HCT116 (cell line): Measurements from ENCODE around the gene ERGIC3.

Experiments
- POLR2A ChIP-seq: IDR thresholded peaks from 2 replicates; pipeline ENCODE4 v1.7.0; 2011; ENCODE audit warnings: borderline replicate concordance; ENCODE audit not compliant: insufficient read depth, insufficient read length; ENCODE audit errors: extremely low read depth
- ZNF274 ChIP-seq: fragments of 200-500 bp; sonication (Bioruptor generic); IDR thresholded peaks from 2 replicates; pipeline ENCODE4 v1.6.1; 2014; ENCODE audit warnings: mild to moderate bottlenecking, low read depth, low read length, inconsistent platforms

DNA sequence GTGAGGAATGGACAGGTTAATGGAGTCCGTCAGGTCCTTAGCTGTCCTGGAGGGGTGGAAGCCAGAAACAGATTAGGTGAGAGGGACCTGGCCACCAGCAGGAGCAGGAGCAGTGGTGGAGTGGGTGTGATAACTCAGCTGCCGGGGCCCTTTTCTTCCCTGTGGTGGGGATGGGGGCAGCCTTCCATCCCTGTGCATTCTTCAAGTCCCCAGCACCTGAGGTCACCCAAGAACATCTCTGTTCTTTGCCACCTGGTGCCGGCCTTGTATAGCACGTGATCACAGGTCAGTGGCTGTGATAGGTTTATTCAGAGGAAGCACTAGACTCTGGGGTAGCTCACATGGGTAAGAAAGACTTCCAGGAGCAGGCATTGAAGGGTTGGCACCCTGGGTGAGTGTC, 16.6 kb downstream of the ERGIC3 start:
- TF ChIP-seq ZNF274 = no peak
- no peak for TF ChIP-seq POLR2A
